Stimulated activated CD4-positive, alpha-beta T cell treated with anti-CD3 and anti-CD28 coated beads, Interleukin-4, amount 100 ng/mL, for 48 hours (primary cell): ENCODE results near the gene PRKCA.
"Not testable (repeated sequence)": the region's sequence is repeated elsewhere in the genome, so short reads cannot be mapped to it uniquely, and the experiment has no call there.

Experiments
- DNase-seq, 2 donors: peaks; one replicate each; pipeline ENCODE4 v3.0.0-alpha.2; 2020; ENCODE audit warnings: low read depth in 2 of 2

Gene PRKCA

DNA sequence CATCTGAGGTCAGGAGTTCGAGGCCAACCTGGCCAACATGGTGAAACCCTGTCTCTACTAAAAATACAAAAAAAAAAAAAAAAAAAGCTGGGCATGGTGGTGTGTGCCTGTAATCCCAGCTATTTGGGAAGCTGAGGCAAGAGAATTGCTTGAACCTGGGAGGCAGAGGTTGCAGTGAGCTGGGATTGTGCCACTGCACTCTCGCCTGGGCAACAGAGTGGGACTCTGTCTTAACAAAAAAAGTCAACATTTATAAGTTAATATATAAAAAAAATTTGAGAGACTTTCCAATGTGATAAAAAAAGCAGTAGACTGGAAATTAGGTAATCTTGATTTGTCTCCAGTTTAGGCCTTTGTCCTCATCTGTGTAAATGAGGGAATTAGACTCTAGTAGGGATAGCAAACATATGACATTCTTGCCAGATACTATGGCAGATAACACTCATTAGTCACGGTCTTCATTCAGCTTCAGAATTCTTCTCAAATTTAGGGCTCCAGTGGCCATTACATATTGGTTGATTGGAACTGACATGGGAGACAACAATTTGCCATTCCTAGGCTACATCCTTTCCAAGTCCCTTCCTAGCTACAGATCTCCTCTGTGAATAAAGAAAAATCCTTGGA lies 22.1 kb downstream of the PRKCA start:
- DNase-seq: not testable (repeated sequence)

DNA sequence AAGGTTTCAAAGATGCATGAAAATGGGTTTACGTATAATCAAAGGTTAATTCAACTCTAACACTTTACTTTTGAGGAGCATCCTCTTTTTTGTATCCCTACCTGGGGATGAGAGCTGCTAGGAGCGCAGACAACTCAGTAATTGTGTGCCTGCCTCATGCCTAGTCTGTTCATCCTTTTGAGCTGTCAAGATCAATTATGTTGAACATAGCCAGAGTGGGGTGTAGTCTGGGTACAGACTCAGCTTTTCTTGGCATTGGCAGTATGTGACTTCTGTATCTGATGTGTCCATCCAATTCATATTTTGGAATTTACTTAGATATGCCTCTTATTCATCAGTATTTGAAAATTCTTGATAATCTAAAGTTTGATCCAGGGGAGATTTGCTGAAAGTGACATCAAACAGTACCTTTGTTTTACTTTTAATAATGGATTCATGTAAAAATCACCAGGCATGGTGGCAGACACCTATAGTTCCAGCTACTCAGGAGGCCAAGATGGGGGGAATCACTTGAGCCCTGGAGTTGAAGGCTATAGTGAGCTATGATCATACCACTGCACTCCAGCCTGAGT lies 24.1 kb downstream of the PRKCA start:
- no peak for DNase-seq

DNA sequence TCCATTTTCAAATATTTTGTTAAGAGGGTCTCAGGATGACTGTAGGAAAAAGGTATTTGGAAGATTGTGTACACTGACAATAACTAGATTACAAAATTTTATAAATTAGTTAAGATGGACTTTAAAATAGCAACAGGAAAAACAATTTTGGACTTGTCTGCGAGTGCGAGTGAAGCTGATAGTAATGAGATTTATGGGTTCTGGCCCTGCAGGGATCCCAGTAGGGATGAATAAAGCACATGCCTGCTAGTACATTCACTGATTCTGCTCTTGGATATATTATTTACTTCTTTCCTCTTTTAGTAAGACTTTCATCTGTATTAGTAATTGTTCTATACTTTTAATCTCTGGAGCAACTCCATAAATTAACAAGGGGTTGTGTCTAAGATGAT lies 28.2 kb downstream of the PRKCA start:
- no peak for DNase-seq

DNA sequence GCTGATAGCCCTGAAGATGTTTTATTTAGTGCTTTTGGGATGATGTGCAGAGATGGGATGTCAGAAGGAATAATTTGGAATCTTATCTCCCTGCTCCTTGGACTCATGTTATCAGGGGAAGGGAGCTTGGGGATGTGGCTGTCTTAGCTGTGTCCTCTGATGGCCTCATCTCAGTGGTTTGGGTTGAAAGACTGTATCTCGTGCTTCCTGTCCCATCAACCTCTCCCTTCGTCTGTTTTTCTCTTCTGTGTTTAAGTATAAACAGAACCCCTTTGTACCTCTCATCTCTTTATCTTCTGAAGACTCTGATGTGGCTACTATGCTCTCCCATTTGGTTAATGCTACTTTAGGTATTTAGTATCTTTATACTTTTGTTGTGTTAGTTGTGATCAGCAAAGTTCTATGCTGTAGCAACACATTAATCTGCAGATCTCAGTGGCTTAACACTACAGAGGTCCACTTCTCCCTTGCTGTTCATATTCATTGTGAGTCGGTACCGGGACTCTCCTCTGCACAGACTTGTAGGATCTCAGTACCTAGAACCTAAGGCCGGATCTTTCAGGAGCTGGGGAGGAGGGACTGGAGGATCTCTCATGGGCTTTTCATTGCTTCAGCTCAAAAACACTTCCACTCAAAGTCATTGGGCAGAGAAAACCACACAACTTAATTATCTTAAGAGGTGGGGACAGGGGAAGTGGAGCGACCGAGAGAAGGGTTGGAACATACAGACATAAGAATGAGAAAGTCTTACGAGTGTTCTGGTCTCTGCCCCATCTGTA lies 28.8 kb downstream of the PRKCA start:
- DNase-seq: no peak

GRCh38 chr17:66335797-66336196 lies 33.4 kb downstream of the PRKCA start:
- DNase-seq: no peak

- DNase-seq: no peak
Measured at GRCh38 chr17:66337268-66337667, 34.9 kb downstream of the PRKCA start.

DNA sequence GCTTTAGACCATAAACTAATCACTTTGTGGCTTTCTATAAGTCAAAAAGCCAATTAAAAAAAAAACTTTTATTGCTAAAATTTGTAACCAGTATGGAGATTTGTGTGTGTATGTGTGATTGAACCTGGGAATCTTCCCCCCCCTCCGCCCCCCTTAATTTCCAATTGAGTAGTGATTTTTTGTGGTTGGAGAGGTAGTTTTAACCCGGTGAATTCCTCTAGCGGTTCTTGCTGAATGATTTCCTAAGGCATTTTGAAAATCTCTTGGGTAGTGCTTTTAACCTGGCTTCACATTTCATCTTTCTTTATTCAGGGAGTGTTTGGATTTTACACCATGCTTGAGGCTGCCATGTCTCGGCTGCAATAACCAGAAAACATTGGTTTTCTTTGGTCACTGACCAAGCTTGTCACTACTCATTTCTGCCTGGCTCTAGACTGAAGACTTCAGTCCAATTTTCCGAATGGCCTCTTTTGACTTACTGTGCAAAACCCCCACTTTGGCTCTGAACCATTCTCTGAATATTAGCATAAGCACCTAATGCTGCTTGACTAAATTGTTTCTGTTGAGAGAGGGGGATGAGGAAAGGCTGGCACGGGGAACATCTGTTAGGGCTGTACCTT lies 35.6 kb downstream of the PRKCA start:
- DNase-seq: no peak

GRCh38 chr17:66338937-66339336 lies 36.5 kb downstream of the PRKCA start:
- DNase-seq: no peak

DNA sequence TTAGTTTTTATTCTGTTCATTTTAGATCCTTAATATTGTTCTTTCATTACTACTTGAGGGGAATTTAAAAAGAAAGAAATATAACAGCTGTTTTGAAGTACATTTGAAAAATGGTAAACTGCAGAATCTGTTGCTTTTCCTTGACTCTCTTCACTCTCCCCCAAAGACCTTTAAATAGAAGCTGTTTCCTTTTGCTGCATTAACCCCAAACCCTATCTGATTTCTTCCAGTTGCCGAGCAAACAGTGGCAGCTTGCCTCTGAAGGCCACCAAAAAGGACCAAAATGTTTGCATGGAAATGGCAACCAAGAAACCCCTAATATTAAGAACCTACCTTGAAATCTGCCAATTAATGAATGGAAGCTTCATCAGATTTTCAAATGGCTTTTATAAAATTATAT lies 37.1 kb downstream of the PRKCA start:
- DNase-seq: no peak

GRCh38 chr17:66340720-66341119 lies 38.3 kb downstream of the PRKCA start:
- no peak for DNase-seq

GRCh38 chr17:66341462-66341861 lies 39.0 kb downstream of the PRKCA start:
- no peak for DNase-seq

DNA sequence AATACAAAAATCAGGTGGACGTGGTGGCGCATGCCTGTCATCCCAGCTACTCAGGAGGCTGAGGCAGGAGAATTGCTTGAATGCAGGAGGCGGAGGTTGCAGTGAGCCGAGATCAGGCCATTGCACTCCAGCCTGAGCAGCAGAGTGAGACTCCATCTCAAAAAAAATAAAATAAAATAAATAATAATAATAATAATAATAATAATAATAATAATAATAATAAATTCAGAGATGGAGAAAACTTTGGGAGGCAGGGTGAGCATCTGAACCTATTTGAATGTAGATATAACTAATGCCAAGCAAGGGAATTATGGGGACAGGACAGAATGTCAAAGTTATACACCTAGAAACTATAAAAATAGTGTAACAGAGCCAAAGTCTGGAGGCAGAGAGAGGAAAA lies 39.9 kb downstream of the PRKCA start:
- DNase-seq: not testable (repeated sequence)

GRCh38 chr17:66343531-66344078 lies 41.2 kb downstream of the PRKCA start:
- no peak for DNase-seq

GRCh38 chr17:66344473-66344872 lies 42.1 kb downstream of the PRKCA start:
- DNase-seq: no peak

DNA sequence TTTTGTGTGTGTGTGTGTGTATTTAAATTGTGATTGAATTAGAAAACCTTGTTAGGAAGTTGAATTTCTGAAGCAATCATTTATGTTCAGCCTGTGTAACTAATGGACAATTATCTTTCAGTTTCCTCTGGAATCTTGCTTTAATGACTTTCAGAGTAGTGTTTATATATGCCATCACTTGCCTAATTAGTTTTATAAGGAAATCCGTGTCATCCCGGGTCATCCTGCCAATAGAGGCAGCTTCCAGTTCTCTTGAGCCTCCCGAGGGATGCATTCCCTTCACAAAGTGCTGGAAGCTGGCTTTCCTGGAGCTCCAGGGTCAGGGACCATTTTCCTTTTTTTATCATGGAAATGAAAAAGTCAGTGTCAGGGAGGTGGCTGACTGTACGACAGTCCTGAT lies 42.9 kb downstream of the PRKCA start:
- no peak for DNase-seq

GRCh38 chr17:66345949-66346638 lies 43.7 kb downstream of the PRKCA start:
- not testable (repeated sequence) for DNase-seq

DNA sequence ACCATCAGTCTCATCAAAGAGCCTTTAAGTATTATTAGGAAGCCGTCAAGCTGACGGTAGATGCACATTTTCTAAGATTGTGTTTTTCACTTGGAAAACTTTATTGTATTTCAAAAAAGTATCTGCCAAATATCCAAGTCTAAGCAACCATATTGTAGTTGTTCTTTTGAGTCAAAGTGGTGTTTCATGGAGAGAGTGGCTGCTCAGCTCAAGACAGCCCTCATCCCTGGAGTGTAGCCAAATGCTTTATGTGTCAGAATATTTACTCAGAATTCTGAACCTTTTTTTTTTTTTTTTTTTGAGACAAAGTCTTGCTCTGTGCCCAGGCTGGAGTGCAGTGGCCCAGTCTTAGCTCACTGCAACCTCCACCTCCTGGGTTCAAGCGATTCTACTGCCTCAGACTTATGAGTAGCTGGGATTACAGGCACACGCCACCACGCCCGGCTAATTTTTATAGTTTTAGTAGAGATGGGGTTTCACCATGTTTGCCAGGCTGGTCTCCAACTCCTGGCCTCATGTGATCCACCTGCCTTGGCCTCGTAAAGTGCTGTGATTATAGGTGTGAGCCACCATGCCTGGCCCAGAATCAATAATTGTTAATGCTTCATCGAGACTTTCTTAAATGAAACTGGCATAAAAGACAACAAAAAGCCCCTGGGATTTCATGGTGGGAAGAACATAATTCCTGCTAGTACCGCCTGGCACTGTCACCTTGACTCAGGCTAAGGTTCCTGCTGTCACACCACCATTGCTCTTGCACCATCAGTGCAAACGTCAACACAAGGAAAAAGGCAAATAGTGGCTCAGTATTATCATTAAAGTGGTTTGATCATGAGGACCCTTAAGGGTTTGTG lies 45.5 kb downstream of the PRKCA start:
- no peak for DNase-seq

GRCh38 chr17:66348584-66349165 lies 46.3 kb downstream of the PRKCA start:
- DNase-seq: no peak

DNA sequence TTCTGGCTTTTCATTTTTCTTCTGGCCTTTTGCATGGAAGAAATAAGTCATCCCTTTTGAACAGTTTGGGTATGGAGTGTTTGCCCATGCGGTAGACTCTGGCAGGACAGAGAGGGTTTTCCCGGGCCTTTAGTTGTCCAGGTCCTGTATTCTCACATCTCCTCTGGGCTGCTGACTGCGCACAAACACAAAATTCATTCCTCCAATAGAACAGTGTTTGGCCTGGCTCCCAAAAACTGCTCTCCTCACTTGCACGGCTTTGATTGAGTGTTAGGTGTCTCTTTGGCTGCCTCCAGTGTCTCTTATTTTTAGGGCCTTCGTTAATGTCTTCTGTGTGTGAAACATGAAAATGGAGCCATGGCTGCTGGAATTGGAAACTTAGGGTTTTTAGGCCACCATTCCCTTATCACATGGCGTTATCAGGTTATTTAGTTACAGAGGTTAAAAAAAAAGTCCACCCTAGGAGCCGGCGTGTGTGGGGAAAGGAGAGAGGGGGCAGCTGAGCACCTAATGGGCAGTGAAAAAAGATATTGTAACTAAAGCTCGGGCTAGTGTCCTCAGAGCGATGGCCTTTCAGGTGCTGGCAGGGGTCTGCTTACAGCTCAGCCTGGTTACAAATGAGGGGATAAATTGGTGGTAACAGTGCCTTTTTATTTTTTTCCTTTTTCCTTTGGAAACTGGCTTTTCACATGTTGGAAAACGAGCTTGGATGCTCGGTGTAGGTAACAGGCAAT lies 47.3 kb downstream of the PRKCA start:
- DNase-seq: no peak

GRCh38 chr17:66350576-66350975 lies 48.2 kb downstream of the PRKCA start:
- DNase-seq: not testable (repeated sequence)
